ENCODE data around the gene ITGA6.

The ITGA6 gene

GRCh38 chr2:172465417-172466334 lies 38.3 kb downstream of the ITGA6 start:
- peak; percentile 80 for DNase-seq

DNA sequence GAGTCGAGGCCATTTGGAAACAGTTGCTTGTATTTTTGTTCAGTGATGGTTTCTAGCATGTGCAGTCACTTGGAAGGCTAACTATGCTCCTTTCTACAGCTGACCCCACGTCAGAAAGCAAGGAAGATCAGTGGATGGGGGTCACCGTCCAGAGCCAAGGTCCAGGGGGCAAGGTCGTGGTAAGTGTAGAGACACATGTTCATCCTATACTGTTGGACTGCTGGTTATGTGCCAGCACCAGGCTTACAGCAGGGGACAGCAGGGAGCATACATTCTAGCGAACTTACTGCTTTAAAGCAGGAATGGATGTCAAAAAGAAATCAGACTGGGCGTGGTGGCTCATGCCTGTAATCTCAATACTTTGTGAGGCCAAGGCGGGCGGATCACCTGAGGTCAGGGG lies 40.0 kb downstream of the ITGA6 start:
- no peak for DNase-seq

DNA sequence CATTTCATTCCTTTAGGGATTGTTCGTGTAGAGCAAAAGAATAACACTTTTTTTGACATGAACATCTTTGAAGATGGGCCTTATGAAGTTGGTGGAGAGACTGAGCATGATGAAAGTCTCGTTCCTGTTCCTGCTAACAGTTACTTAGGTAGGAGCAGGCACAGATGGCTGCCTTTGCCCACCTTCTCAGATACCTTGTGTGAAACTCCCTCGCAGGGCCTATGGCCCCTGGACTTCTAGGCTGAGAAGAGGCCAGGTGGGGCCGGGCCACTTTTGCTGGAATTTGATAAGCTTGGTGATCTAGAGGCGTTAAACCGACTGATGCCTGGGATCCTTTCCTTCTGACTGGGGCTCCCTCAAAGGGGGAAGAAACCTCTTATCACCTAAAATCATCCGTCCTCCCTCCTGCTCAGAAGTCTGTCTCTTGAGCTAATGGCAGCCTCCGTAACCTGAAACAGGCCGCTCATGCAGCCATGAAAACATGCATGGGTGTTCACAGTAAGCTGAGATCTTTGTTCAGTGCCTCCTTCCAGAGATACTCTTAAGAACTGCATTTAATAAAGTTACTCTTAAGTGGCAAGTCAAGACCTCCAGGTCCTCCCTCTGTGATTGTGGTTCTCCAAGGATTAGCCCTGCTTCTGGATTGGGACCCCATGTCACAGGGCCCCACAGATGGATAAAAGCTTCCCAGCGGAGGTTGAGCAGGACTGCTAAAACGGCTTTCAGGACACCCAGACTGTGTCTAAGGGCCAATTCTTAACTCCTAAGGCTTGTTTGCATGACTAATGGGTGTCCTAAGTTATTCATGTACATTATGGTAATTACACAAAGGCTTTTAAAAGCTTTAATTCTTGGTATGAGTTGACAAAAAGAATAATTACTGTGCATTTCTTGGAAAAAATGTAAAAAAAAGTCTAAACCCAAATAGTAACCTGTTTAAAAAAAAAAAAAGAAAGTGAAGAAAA lies 43.9 kb downstream of the ITGA6 start:
- no peak for DNase-seq

DNA sequence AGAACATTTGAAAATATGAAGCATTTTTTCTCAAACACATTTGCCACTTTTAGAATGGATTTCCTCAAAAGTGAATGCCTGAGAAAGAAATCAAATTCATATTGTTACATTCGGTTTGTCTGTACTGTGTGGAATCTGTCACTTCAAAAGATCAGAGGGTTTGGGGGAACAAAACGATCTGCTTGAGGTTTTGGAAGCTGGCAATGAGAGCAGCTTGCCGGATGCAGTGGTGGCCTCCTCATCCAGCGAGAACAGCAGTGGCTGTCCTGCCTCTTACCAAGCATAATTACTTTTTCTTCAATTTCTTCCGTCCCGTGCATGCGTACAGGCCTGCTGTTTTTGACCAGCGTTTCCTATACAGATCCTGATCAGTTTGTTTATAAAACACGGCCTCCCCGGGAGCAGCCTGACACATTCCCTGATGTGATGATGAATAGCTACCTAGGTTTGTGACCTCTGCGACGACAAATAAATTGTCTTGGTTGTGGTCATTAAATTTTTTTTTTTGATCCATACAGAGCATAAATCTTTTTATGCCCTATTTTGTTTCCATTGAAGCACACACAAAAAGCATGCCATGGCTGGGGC lies 45.2 kb downstream of the ITGA6 start:
- no peak for DNase-seq

- DNase-seq: no peak
Measured at GRCh38 chr2:172473167-172473566, 45.8 kb downstream of the ITGA6 start.

DNA sequence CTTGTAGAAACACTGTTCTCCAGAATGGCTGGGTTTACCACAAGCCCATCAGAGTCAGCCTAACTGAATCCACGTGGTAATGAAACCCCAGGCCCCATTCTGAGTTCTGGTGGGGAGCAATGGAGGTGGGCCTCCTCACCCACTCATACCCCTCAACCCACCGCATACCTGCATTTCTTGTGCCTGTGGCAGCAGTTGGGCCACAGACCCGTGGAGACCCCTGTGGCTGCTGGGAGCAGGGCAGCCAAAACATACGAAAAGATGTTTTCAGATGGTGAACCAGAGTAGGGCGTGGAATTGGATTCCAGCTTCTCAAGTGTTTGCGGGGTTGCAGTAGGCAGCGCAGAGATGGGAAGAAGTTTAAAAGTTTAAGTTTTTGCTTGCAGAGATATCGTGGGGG lies 51.0 kb downstream of the ITGA6 start:
- no peak for DNase-seq

- peak; percentile 35 for DNase-seq
Measured at GRCh38 chr2:172480301-172481218, 53.2 kb downstream of the ITGA6 start.

GRCh38 chr2:172481507-172482262 lies 54.3 kb downstream of the ITGA6 start:
- DNase-seq: no peak

DNA sequence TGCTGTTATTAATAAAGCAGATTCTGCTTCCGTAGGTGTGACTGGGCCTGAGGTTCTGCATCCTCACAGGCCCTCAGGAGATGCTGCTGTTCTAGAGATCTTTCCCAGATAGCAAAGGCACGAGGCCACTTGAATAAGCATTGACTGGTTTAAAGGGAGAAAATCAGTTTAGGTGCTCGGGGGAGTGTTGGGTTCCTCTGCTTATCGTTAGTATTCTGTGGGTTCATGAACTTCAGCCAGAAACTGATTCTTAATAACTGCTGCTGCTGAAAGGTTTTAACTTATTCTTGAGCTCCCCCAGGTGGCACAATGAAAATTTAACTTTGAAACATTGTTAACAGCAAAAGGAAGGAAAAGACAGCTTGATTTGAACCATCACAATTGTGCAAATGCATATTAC lies 56.9 kb downstream of the ITGA6 start:
- no peak for DNase-seq

DNA sequence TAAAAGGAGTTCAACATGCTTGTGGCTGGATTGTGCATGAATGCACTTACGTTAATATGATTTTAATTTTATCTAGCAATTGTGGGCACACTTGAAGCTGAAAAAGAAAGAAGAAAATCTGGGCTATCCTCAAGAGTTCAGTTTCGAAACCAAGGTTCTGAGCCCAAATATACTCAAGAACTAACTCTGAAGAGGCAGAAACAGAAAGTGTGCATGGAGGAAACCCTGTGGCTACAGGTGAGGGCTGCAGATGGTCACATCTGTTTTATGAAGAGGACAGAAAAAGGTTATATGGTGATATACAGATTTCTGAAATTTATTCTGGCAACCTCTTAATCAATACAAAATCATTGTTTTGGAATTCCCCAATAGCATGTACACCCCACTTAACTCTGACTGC lies 57.3 kb downstream of the ITGA6 start:
- no peak for DNase-seq

DNA sequence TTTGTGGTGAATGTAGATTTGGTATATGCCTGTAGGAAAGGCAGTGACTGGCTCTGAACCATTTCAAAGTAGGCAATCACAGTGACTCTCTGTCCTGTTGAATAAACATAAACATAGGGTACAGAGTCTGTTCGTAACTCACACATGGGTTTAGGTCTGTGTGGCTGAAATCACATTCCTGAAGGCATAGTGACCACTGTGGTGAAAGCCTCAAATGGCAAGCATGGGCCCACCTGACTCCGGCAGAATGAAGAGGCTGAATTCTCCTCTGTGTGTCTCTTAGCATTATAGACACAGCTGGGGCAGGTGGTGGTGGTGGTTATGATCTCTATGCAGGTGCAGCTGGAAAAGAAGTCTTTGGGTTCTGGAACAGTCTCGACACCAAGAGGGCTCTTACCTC lies 61.2 kb downstream of the ITGA6 start:
- no peak for DNase-seq

DNA sequence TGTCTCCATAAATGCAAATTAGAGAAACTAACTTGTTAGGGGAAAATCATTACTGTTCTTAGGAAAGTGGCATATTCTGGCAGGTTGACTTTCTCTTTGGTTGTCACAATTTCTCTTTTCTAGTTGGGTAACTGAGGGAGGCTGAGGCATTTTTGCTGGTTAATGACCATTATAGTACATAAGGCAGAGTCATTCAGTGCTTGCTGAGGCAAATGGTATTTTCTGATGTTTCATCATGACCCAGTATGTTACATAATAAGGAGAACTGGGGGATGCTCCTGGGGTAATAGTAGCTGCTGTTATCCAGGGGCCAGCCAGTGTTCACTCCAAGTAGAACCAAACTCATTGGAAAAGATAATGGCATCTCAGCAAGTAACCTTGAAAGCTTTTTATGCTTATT lies 62.3 kb downstream of the ITGA6 start:
- DNase-seq: peak; percentile 73

- peak; percentile 47 for DNase-seq
Measured at GRCh38 chr2:172496160-172496608, 68.8 kb downstream of the ITGA6 start.

- no peak for DNase-seq
Measured at GRCh38 chr2:172507199-172507598, 79.8 kb downstream of the ITGA6 start.

DNA sequence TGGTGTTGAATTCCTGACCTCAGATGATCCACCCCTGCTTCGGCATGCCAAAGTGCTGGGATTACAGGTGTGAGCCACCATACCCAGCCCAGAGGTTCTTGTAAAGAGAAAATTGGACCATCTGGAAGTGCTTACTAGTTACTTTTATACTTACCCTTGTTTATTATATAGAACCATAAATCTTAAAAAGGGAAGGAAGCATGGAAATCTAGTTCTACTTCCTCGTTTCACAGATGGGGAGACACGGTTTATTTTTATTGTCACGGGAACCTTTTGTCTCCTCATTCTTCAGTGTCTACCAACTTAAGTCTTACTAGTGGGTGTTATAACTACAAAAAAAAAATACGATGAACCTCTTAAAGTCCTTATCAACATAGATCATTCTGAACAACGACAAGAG lies 82.7 kb downstream of the ITGA6 start:
- peak; percentile 37 for DNase-seq

GRCh38 chr2:172510548-172510947 lies 83.2 kb downstream of the ITGA6 start:
- DNase-seq: no peak

GRCh38 chr2:172512810-172513523 lies 85.6 kb downstream of the ITGA6 start:
- no peak for DNase-seq

- no peak for DNase-seq
Measured at GRCh38 chr2:172513524-172513900, 86.1 kb downstream of the ITGA6 start.

DNA sequence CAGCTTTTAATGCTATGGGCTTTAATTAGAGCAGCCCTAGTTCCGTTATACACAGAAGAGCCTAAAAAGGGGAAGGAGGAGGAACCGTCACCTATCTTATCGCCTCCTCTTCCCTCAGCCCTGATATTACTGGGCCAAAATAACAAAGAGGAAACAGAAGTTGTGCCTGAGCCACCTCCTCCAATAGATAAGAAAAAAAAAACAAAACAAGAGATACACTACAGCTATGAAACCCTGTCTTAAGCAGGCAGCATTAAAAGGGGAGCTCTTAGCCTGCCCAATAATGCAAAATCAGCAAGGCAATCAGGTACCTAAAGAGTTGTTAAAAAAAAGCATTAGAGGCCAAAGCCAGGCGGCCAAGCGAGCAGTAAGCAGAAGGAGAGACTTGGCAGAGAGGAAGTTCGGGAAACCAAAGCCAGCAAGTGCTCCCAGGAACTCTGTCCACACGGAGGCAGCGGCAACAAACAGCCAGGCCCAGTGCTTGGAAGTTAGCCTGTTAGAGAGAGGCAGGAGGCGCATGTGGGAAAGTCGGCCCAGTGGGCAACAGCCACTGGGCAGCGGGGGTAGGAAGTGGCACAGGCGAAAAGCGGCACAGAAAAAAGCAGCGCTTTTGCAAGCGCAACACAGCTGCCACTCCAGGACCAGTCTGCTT lies 86.7 kb downstream of the ITGA6 start:
- no peak for DNase-seq

DNA sequence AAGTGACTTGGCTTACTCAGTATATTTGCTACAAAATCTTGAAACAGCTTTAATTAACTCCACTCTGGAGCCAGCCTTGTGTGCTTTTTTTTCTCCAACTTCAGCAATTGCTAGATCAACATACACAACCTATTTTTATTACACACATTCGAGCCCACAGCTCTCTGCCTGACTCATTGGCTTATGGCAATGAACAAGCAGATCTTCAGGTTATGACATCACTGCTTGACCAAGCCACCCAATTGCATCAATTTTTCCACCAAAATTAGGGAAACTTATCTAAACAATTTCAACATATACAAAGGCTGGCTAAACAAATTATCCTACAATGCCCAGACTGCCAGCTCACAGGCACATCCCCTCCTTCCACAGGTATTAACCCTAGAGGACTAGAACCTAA lies 88.9 kb downstream of the ITGA6 start:
- DNase-seq: peak; percentile 95
